ENCODE data around the gene SS18L1.
A peak's percentile ranks its signal among the peaks of the same experiment; 100 is the strongest.

The SS18L1 gene

DNA sequence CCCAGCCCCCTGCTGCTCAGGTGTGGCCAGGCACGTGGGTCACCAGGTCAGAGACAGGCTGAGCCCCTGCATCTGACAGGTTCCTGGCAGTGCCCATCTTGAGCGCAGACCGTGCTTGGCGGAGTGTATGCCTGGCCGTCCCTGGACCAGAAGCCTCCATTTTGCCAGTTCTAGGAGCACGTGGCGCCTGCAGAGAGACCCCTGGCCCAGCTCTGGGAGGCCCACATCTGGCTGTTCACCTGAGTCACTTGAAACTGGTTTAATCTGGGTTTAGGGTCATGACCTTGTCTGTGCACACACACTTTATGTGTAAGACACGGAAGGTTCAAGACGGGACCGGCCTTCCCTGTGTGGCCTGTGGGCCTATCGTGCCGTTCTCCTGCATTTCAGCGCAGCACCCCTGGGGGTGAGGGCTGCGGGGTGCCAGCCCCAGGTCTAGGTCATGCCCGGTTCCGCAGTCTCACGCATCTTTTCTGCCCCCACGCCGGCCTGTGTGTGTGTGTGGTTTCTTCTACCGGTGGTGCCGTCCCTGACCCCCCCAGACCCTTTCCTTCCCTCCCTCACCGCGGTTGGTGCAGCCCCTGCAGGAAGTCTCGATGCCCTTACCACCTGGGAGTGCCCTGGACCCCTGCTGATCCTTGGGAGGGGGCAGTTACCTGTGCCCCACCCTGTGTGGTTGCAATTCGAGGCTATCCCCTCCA, 14.0 kb downstream of the SS18L1 start:
- DNase-seq = no peak

DNA sequence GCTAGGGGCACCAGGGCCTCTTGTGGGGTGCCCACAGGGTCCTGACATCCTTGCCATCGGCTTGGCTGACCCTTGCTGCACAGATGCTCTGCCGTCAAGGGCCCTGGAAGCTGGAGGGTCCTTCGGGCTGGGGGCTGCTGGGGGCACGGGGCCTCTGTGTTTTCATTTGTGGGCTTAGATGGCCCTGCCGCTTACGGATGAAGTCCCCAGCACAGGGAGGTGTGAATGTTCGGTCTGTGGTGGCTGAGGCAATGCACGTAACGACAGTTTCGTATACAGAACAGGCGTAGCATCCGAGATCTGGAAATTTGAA, 14.5 kb downstream of the SS18L1 start:
- DNase-seq = no peak

DNA sequence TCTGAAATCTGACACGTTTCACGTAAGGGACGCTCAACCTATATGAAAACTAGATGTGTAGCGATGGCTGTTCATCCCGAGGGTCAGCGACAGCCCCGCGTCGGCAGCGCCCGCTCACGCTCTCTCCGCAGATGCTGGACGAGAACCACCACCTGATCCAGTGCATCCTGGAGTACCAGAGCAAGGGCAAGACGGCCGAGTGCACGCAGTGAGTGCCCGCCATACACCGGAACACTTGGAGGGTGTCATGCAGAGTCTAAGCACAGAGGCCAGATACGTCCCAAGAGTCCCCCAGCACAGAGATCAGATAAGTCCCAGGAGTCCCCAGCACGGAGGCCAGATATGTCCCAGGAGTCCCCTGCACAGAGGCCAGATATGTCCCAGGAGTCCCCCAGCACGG, 15.0 kb downstream of the SS18L1 start:
- no peak for DNase-seq

- DNase-seq = no peak
Observed at GRCh38 chr20:62159052-62159451, 15.5 kb downstream of the SS18L1 start.

- DNase-seq = peak; percentile 79
Observed at GRCh38 chr20:62159839-62160238, 16.3 kb downstream of the SS18L1 start.

DNA sequence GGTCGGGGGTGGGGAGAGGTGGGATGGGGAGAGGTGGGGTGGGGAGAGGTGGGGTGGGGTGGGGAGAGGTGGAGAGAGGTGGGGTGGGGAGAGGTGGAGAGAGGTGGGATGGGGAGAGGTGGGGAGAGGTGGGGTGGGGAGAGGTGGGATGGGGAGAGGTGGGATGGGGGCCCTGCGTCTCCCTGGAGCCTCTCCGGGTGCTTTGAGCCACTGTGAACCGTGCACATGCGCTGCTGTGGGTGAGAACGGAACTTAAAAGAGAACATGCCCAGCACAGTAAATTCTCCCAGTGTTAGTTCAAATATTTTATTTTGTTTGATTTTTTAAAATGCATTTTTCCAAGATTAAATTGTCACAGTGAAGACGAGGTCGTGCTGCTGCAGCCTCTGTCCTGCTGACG, 16.7 kb downstream of the SS18L1 start:
- DNase-seq = no peak

DNA sequence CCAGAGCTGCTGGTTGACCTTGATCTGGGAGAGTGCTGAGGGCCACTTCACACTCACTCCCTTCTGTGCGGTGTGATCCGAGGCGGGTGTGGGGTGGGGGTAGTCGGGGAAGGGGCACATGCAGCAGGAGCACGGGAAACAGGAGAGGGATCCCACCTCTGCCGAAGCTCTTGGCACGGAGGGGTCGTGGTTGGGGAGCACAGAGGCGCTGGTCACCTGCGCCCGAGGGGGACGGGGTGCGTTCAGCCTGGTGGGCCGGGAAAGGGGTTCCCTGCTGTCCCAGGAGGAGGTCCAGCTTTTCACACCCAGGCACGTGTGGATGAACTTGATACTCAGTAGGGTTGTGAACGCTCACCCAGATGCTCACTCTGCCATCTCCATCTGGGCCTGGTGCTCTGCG, 17.3 kb downstream of the SS18L1 start:
- no peak for DNase-seq

DNA sequence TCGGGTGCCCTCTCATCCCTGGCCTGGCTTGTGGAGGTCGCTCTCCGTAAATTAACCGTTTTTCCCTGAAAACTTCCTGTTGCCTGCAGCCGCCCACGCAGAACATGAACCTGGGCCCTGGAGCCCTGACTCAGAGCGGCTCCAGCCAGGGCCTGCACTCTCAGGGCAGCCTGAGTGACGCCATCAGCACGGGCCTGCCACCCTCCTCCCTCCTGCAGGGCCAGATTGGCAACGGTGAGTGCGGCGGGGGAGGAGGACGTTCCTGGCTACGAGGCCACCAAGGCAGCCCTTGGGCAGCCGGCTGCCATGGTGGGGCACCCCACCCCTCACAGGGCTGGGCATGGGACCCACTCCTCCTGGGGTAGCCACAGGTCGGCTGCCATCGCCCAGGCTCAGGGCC, 17.8 kb downstream of the SS18L1 start:
- DNase-seq = no peak

GRCh38 chr20:62162765-62163484, 19.4 kb downstream of the SS18L1 start:
- no peak for DNase-seq

- no peak for DNase-seq
Observed at GRCh38 chr20:62163485-62163865, 19.9 kb downstream of the SS18L1 start.

DNA sequence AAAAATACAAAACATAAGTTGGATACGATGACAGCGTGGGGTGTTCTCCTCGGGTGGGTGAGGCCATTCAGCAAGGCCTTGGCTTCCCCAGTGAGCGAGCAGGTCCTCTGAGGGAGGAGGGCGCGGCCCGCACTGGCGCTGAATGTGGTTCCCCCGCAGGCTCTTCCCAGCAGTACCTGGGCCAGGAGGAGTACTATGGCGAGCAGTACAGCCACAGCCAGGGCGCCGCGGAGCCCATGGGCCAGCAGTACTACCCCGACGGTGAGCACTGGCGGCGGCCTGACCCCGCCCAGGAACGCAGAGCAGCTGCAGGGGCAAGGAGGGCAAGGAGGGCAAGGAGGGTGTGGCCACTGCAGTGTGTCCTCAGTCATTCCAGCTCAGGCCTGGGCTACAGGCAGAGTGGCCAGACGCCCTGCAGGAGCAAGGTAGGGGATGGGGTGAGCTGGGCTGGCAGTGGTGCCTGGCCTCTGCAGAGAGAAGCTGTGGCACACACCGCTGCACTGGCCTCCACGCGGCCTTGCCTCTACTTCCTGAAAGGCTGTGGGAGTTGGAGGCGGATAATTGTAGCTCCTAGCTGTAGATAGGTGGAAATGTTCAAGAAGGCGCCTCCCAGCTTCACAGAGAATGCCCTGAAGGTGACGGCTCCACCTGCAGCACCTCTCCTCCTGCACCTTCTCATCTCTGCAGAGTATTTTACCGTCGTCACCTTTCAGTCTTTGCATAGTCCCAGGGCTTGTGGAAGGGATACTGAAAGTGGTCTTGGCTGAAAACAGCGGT, 20.6 kb downstream of the SS18L1 start:
- DNase-seq = no peak

DNA sequence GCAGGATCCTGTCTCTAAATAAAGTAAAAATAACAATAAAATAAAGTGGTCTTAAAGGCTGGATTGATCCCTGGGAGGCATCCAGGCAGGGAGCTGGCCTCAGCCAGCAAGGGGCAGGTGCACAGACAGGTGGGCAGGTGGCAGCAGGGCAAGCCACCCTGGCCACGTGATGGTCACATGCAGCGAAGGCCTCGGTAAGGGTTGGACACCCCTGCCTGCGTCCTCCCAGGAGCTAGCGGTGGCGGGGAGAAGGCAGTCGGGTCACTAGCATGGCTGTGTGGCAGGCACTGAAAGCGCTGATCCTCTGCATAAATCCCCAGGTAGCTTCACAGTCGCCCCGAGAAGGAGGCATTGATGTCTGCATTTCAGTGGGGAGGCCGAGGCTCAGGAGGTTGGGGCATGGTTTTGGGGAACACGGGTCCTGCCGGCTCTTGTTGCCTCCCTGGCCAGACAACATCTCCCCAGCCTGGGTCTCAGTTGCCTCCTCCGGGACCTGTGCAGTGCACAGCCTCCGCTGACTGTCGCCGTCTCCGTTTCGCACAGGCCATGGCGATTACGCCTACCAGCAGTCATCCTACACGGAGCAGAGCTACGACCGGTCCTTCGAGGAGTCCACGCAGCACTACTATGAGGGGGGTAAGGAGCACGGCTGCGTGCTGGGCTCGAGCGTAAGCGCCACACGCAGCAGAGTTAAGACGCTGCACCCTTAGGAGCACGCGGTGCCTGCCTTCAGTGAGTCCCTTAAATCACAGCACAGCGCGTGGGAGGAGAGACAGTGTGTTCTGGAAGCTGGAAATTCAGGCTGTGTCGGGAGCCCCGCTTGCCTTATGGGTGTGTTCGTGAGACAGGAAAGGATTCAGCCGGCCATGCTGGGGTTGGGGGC, 21.6 kb downstream of the SS18L1 start:
- no peak for DNase-seq

- no peak for DNase-seq
Observed at GRCh38 chr20:62165762-62166399, 22.3 kb downstream of the SS18L1 start.

- no peak for DNase-seq
Observed at GRCh38 chr20:62167474-62167873, 23.9 kb downstream of the SS18L1 start.

- no peak for DNase-seq
Observed at GRCh38 chr20:62168061-62168460, 24.5 kb downstream of the SS18L1 start.

DNA sequence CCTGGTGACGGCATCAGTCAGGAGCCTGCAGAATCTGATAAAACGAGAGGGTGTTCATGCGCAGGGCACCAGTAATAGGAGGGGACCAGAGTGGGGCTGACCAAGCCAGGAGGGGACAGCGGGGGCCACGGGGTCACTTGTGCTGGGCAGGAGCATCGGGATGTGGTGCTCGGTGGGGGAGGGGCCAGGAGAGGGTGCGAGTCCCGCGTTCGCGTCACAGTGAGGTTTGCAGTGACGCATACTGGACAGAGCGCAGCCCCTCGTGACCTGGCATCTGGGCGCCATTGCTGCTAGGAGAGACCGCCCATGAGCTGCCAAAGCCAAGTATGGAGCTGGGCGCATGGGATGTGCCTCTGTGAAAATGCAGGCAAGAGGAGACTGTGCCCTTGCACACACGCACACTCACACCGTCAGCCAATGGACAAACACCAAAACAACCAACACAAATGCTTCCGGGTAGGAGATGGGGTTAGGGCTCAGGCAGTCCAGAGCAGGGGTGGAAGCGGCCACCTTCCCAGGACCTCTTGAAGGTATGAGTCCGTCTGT, 25.4 kb downstream of the SS18L1 start:
- DNase-seq = no peak

GRCh38 chr20:62170536-62170935, 27.0 kb downstream of the SS18L1 start:
- no peak for DNase-seq

DNA sequence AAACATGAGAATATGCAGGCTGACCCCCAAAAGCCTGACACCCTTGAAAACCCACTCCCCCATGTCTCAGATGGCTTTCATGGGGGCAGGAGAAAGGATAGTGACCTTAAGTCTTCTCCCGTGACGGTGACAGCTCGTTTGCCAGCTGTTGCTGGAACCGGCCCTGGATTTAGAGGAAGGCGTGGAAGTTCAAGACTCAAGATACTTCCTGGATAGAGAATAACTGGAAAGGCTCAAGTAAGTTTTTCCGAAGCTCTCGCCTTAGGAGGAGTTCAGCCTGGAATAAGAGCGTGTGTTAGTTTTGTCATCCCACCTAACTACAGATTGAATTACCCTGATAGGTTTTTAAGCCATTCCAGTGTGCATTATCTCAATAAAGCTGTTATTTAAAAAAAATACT, 27.7 kb downstream of the SS18L1 start:
- DNase-seq = no peak

GRCh38 chr20:62172666-62173065, 29.1 kb downstream of the SS18L1 start:
- DNase-seq = no peak

GRCh38 chr20:62174021-62174804, 30.6 kb downstream of the SS18L1 start:
- DNase-seq = no peak

DNA sequence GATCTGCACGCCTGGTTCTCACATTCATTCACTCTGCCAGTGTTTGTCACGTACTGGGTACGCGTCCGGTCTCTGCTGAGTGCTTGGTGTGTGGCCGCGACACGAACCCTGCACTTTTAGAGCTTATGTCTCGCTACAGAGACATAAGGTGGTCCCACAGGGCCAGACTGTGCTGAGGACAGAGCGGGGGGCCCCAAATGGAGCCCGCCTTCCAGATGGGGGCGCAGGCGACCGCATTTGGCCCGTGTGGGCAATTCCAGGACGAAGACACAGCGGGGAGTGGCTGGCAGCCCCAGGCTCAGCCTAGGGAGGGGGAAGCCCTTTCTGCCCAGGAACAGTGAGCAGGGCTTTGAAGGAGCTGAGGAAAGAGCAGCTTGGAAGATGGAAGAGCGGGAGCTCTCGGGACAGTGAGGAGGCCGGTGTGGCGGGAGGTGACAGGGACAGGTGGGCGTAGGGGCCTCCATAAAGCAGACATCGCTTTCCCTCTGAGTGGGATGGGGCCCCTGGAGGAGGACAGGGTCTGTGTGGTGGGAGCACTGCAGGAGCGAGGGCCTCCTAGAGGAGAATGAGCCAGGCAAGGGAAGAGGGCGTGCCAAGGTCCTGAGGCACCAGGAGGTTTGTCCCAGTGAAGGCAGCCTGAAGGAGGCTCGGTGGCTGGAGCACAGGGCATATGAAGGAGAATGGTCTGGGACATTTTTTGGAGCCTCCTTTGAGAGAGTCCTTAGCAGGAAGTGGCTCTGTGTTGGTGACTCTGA, 31.5 kb downstream of the SS18L1 start:
- no peak for DNase-seq

All from activated naive CD4-positive, alpha-beta T cell treated with Interleukin-2 at 50 U/mL for 16 hours (primary cell).